ENCODE measurements around the gene PTGS1.

Gene PTGS1

GRCh38 chr9:122379340-122379739 lies 8.5 kb downstream of the PTGS1 start:
- H3K4me2 ChIP-seq (ENCODE audit: low read length): no peak overlapping the region
- no peak overlapping the region for H4K8ac ChIP-seq (ENCODE audit: low read depth, low read length)
- DNase-seq: no peak
- no peaks in the 10 kb centered on the region for H3K79me1 ChIP-seq (ENCODE audit: low read length)
- no peak overlapping the region for H3K9ac ChIP-seq (ENCODE audit: low read length)
- H2BK15ac ChIP-seq (replicated peaks; ENCODE audit: low read depth): no peak overlapping the region
- H3K27ac ChIP-seq (ENCODE audit: low read depth, low read length): no peak overlapping the region
- no peak overlapping the region for H2BK5ac ChIP-seq (ENCODE audit: low read length)
- H3K79me2 ChIP-seq (ENCODE audit: control insufficient read depth, insufficient read depth, low read length): no peaks in the 10 kb centered on the region
- no peak overlapping the region for H3K4me3 ChIP-seq (ENCODE audit: low read length)
- no peak overlapping the region for H2BK120ac ChIP-seq (ENCODE audit: low read depth, low read length)
- no CpG with 5 or more reads among the region's 1 CpG for WGBS (ENCODE audit: extremely low coverage, insufficient coverage, low lambda C conversion rate)
- no peak overlapping the region for H3K4ac ChIP-seq (ENCODE audit: low read depth, low read length)
- H3K56ac ChIP-seq (ENCODE audit: low read length): no peak overlapping the region
- H3K27me3 ChIP-seq (ENCODE audit: insufficient read depth, low read length, poor library complexity): no peaks in the 10 kb centered on the region
- H2AK5ac ChIP-seq (ENCODE audit: low read length): no peak overlapping the region
- no peak overlapping the region for H3K18ac ChIP-seq (ENCODE audit: low read length)
- no peak overlapping the region for H4K5ac ChIP-seq (ENCODE audit: low read length)
- no peak overlapping the region for H3K23ac ChIP-seq (ENCODE audit: low read length)
- no peaks in the 10 kb centered on the region for H3K36me3 ChIP-seq (ENCODE audit: control insufficient read depth, insufficient read depth, low read length)
- peaks cover 5% of the 10 kb centered on the region for H3K4me1 ChIP-seq (ENCODE audit: control insufficient read depth, low read depth, low read length)

GRCh38 chr9:122380293-122380692 lies 9.5 kb downstream of the PTGS1 start:
- Histone ChIP-seq H3K4me2 (ENCODE audit: low read length) (no peak overlapping the region), H4K8ac (ENCODE audit: low read depth, low read length) (no peak overlapping the region), H4K5ac (ENCODE audit: low read length) (no peak overlapping the region), H3K4me1 (ENCODE audit: control insufficient read depth, low read depth, low read length) (peaks cover 2% of the 10 kb centered on the region), H2BK120ac (ENCODE audit: low read depth, low read length) (no peak overlapping the region), H2BK15ac (replicated peaks; ENCODE audit: low read depth) (no peak overlapping the region), H2BK5ac (ENCODE audit: low read length) (no peak overlapping the region), H3K27me3 (ENCODE audit: insufficient read depth, low read length, poor library complexity) (no peaks in the 10 kb centered on the region), H3K4ac (ENCODE audit: low read depth, low read length) (no peak overlapping the region), H3K27ac (ENCODE audit: low read depth, low read length) (no peak overlapping the region), H3K18ac (ENCODE audit: low read length) (no peak overlapping the region), H2AK5ac (ENCODE audit: low read length) (no peak overlapping the region), H3K9ac (ENCODE audit: low read length) (no peak overlapping the region), H3K79me1 (ENCODE audit: low read length) (no peaks in the 10 kb centered on the region), H3K4me3 (ENCODE audit: low read length) (no peak overlapping the region), H3K23ac (ENCODE audit: low read length) (no peak overlapping the region), H3K56ac (ENCODE audit: low read length) (no peak overlapping the region), H3K36me3 (ENCODE audit: control insufficient read depth, insufficient read depth, low read length) (no peaks in the 10 kb centered on the region), H3K79me2 (ENCODE audit: control insufficient read depth, insufficient read depth, low read length) (no peaks in the 10 kb centered on the region)
- no peak for DNase-seq
- no CpG with 5 or more reads among the region's 4 CpGs for WGBS (ENCODE audit: extremely low coverage, insufficient coverage, low lambda C conversion rate)

- no peak for DNase-seq
- Histone ChIP-seq H3K79me1 (ENCODE audit: low read length) (no peaks in the 10 kb centered on the region), H3K4me3 (ENCODE audit: low read length) (no peak overlapping the region), H3K56ac (ENCODE audit: low read length) (no peak overlapping the region), H3K9ac (ENCODE audit: low read length) (no peak overlapping the region), H3K18ac (ENCODE audit: low read length) (no peak overlapping the region), H4K8ac (ENCODE audit: low read depth, low read length) (no peak overlapping the region), H3K27me3 (ENCODE audit: insufficient read depth, low read length, poor library complexity) (no peaks in the 10 kb centered on the region), H3K4me1 (ENCODE audit: control insufficient read depth, low read depth, low read length) (no peaks in the 10 kb centered on the region), H3K27ac (ENCODE audit: low read depth, low read length) (no peak overlapping the region), H3K23ac (ENCODE audit: low read length) (no peak overlapping the region), H3K36me3 (ENCODE audit: control insufficient read depth, insufficient read depth, low read length) (no peaks in the 10 kb centered on the region), H3K79me2 (ENCODE audit: control insufficient read depth, insufficient read depth, low read length) (no peaks in the 10 kb centered on the region), H2AK5ac (ENCODE audit: low read length) (no peak overlapping the region), H2BK120ac (ENCODE audit: low read depth, low read length) (no peak overlapping the region), H3K4ac (ENCODE audit: low read depth, low read length) (no peak overlapping the region), H2BK5ac (ENCODE audit: low read length) (no peak overlapping the region), H2BK15ac (replicated peaks; ENCODE audit: low read depth) (no peak overlapping the region), H3K4me2 (ENCODE audit: low read length) (no peak overlapping the region), H4K5ac (ENCODE audit: low read length) (no peak overlapping the region)
- WGBS (ENCODE audit: extremely low coverage, insufficient coverage, low lambda C conversion rate): no CpG with 5 or more reads among the region's 14 CpGs
Measured at GRCh38 chr9:122381206-122381950, 10.6 kb downstream of the PTGS1 start.

- H3K56ac ChIP-seq (ENCODE audit: low read length): no peak overlapping the region
- no peak for DNase-seq
- no peak overlapping the region for H2AK5ac ChIP-seq (ENCODE audit: low read length)
- no peak overlapping the region for H3K23ac ChIP-seq (ENCODE audit: low read length)
- no peak overlapping the region for H3K4me3 ChIP-seq (ENCODE audit: low read length)
- H4K5ac ChIP-seq (ENCODE audit: low read length): no peak overlapping the region
- H3K4ac ChIP-seq (ENCODE audit: low read depth, low read length): no peak overlapping the region
- no peaks in the 10 kb centered on the region for H3K36me3 ChIP-seq (ENCODE audit: control insufficient read depth, insufficient read depth, low read length)
- H3K4me2 ChIP-seq (ENCODE audit: low read length): no peak overlapping the region
- H3K9ac ChIP-seq (ENCODE audit: low read length): no peak overlapping the region
- H3K27ac ChIP-seq (ENCODE audit: low read depth, low read length): no peak overlapping the region
- H2BK15ac ChIP-seq (replicated peaks; ENCODE audit: low read depth): no peak overlapping the region
- no peaks in the 10 kb centered on the region for H3K79me1 ChIP-seq (ENCODE audit: low read length)
- H2BK120ac ChIP-seq (ENCODE audit: low read depth, low read length): no peak overlapping the region
- no peaks in the 10 kb centered on the region for H3K79me2 ChIP-seq (ENCODE audit: control insufficient read depth, insufficient read depth, low read length)
- no peaks in the 10 kb centered on the region for H3K4me1 ChIP-seq (ENCODE audit: control insufficient read depth, low read depth, low read length)
- H2BK5ac ChIP-seq (ENCODE audit: low read length): no peak overlapping the region
- H4K8ac ChIP-seq (ENCODE audit: low read depth, low read length): no peak overlapping the region
- H3K18ac ChIP-seq (ENCODE audit: low read length): no peak overlapping the region
- WGBS (ENCODE audit: extremely low coverage, insufficient coverage, low lambda C conversion rate): no CpG with 5 or more reads among the region's 16 CpGs
- H3K27me3 ChIP-seq (ENCODE audit: insufficient read depth, low read length, poor library complexity): no peaks in the 10 kb centered on the region
Measured at GRCh38 chr9:122382901-122383850, 12.4 kb downstream of the PTGS1 start.

- no peak overlapping the region for H2BK5ac ChIP-seq (ENCODE audit: low read length)
- WGBS (ENCODE audit: extremely low coverage, insufficient coverage, low lambda C conversion rate): no CpG with 5 or more reads among the region's 7 CpGs
- no peak overlapping the region for H3K4me2 ChIP-seq (ENCODE audit: low read length)
- no peak for DNase-seq
- no peak overlapping the region for H4K5ac ChIP-seq (ENCODE audit: low read length)
- no peak overlapping the region for H3K18ac ChIP-seq (ENCODE audit: low read length)
- no peak overlapping the region for H3K27ac ChIP-seq (ENCODE audit: low read depth, low read length)
- no peak overlapping the region for H3K56ac ChIP-seq (ENCODE audit: low read length)
- H3K79me2 ChIP-seq (ENCODE audit: control insufficient read depth, insufficient read depth, low read length): no peaks in the 10 kb centered on the region
- no peaks in the 10 kb centered on the region for H3K36me3 ChIP-seq (ENCODE audit: control insufficient read depth, insufficient read depth, low read length)
- H3K27me3 ChIP-seq (ENCODE audit: insufficient read depth, low read length, poor library complexity): no peaks in the 10 kb centered on the region
- no peak overlapping the region for H3K4me3 ChIP-seq (ENCODE audit: low read length)
- H3K4me1 ChIP-seq (ENCODE audit: control insufficient read depth, low read depth, low read length): no peaks in the 10 kb centered on the region
- no peak overlapping the region for H2BK15ac ChIP-seq (replicated peaks; ENCODE audit: low read depth)
- no peak overlapping the region for H3K4ac ChIP-seq (ENCODE audit: low read depth, low read length)
- H2AK5ac ChIP-seq (ENCODE audit: low read length): no peak overlapping the region
- H4K8ac ChIP-seq (ENCODE audit: low read depth, low read length): no peak overlapping the region
- H2BK120ac ChIP-seq (ENCODE audit: low read depth, low read length): no peak overlapping the region
- no peaks in the 10 kb centered on the region for H3K79me1 ChIP-seq (ENCODE audit: low read length)
- no peak overlapping the region for H3K9ac ChIP-seq (ENCODE audit: low read length)
- H3K23ac ChIP-seq (ENCODE audit: low read length): no peak overlapping the region
Measured at GRCh38 chr9:122383992-122384461, 13.2 kb downstream of the PTGS1 start.
